Liver (tissue), 3 donors: ENCODE results near the gene UGT1A9.

ENCODE experiments used
- EGR1 ChIP-seq, 2 donors: IDR thresholded peaks; 2 replicates each; pipeline ENCODE4 v1.6.1; 2016 to 2018; ENCODE audit warnings: antibody characterized with exemption in 2 of 2, low read depth in 2 of 2
- FOXA1 ChIP-seq: IDR thresholded peaks from 2 replicates; pipeline ENCODE4 v1.6.1; 2016; ENCODE audit warnings: antibody characterized with exemption
- JUND ChIP-seq, 2 donors: IDR thresholded peaks; 2 replicates each; pipeline ENCODE4 v1.6.1; 2016; ENCODE audit warnings: antibody characterized with exemption in 2 of 2
- RAD21 ChIP-seq, 2 donors: IDR thresholded peaks; 2 replicates each; pipeline ENCODE4 v1.6.1; 2016; ENCODE audit warnings: antibody characterized with exemption in 2 of 2, mild to moderate bottlenecking in 2 of 2
- SP1 ChIP-seq: IDR thresholded peaks from 2 replicates; pipeline ENCODE4 v1.6.1; 2018; ENCODE audit warnings: antibody characterized with exemption, mild to moderate bottlenecking
- YY1 ChIP-seq: IDR thresholded peaks from 2 replicates; pipeline ENCODE4 v1.6.1; 2016; ENCODE audit warnings: antibody characterized with exemption, mild to moderate bottlenecking
- TF ChIP-seq, protein P1 (sequence below): fragments of 150-350 bp; IDR thresholded peaks from 2 replicates; pipeline ENCODE4 v1.5.1; 2017; ENCODE audit warnings: improper control_type of control experiment, low read depth, low read length; ENCODE audit not compliant: missing input control
- TF ChIP-seq, protein P2 (sequence below): IDR thresholded peaks from 2 replicates; pipeline ENCODE4 v1.6.1; 2016; ENCODE audit warnings: antibody characterized with exemption
- donor health status: healthy.
- donor health status: healthy.

DNA sequence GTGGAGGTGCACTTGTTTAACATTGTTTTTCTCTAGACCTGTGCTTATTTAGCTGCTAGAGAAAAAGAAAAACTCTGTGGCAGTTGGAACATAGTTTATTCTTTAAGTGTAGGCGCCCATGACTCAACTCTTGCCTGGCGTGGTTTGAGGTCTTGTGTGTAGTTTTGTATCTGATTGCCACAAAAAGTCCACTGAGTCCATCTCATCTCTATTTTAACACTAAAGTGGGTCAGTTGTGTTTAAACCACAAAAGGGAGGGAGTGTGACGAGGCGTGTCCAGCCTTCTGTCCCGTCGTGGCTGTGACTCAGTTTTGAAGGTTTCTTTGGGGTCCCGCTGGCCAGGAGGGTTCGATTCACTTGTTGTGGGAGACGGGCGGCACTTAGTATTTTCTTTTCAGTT is 15.3 kb upstream of the UGT1A9 start:
- TF ChIP-seq, protein P1, sequence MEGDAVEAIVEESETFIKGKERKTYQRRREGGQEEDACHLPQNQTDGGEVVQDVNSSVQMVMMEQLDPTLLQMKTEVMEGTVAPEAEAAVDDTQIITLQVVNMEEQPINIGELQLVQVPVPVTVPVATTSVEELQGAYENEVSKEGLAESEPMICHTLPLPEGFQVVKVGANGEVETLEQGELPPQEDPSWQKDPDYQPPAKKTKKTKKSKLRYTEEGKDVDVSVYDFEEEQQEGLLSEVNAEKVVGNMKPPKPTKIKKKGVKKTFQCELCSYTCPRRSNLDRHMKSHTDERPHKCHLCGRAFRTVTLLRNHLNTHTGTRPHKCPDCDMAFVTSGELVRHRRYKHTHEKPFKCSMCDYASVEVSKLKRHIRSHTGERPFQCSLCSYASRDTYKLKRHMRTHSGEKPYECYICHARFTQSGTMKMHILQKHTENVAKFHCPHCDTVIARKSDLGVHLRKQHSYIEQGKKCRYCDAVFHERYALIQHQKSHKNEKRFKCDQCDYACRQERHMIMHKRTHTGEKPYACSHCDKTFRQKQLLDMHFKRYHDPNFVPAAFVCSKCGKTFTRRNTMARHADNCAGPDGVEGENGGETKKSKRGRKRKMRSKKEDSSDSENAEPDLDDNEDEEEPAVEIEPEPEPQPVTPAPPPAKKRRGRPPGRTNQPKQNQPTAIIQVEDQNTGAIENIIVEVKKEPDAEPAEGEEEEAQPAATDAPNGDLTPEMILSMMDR, result no peak
- TF ChIP-seq SP1, result no peak
- TF ChIP-seq YY1, result no peak
- TF ChIP-seq RAD21 (IDR thresholded peaks at IDR 0.05), result no peak
- TF ChIP-seq FOXA1, result no peak
- TF ChIP-seq JUND (IDR thresholded peaks at IDR 0.05), result no peak
- TF ChIP-seq EGR1 (IDR thresholded peaks at IDR 0.05; ENCODE audit: low read depth in 2 of 2), result no peak
- TF ChIP-seq, protein P2, sequence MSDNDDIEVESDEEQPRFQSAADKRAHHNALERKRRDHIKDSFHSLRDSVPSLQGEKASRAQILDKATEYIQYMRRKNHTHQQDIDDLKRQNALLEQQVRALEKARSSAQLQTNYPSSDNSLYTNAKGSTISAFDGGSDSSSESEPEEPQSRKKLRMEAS, result no peak
